Naive thymus-derived CD8-positive, alpha-beta T cell (primary cell): Measurements from ENCODE around the gene IFI27L2. TPM values are rescaled to one million over a fixed set of nuclear protein-coding genes. Genes with fewer than 3 reads are reported as not detected.

ENCODE experiments used
- ATAC-seq, 2 donors: fragments of 150-1000 bp; cut with Tn5 transposase in 1 of 2; sonication (Bioruptor Pico), chemical (Tn5 transposase) in 1 of 2; 1 replicate in 1 of 2; 2 replicates in 1 of 2; pipeline ENCODE4 v1.10.0; 2021; ENCODE audit warnings: mild to moderate bottlenecking in 2 of 2, moderate library complexity in 2 of 2
- POLR2A ChIA-PET: fragments of 350-600 bp; sonication (Branson Sonifier 250); formaldehyde crosslinking; loops from one replicate; lab custom pipeline; 2021; ENCODE audit warnings: antibody characterized with exemption; lab: Charles Lee
- DNase-seq, 10 donors: peaks; one replicate each; pipeline versions ENCODE4 v3.0.0 to v3.0.0-alpha.2; 2020 to 2022
- H3K27ac Mint-ChIP-seq, 10 donors: one replicate each; pipeline ENCODE4 v1.8.0; 2020 to 2022; ENCODE audit warnings: mild to moderate bottlenecking in 10 of 10, mixed read lengths in 10 of 10, moderate library complexity in 4 of 10, inconsistent platforms in 1 of 10
- H3K27me3 Mint-ChIP-seq, 5 donors: one replicate each; pipeline ENCODE4 v1.8.0; 2021 to 2022; ENCODE audit warnings: mixed read lengths in 5 of 5
- H3K36me3 Mint-ChIP-seq, 3 donors: one replicate each; pipeline ENCODE4 v1.8.0; 2020 to 2022; ENCODE audit warnings: mixed read lengths in 3 of 3, mild to moderate bottlenecking in 2 of 3, inconsistent platforms in 1 of 3
- H3K4me1 Mint-ChIP-seq, 4 donors: one replicate each; pipeline ENCODE4 v1.8.0; 2021 to 2022; ENCODE audit warnings: mixed read lengths in 4 of 4
- H3K4me3 Mint-ChIP-seq, 10 donors: one replicate each; pipeline ENCODE4 v1.8.0; 2020 to 2022; ENCODE audit warnings: mild to moderate bottlenecking in 10 of 10, mixed read lengths in 10 of 10, moderate library complexity in 6 of 10, inconsistent platforms in 1 of 10
- H3K9me3 Mint-ChIP-seq, 9 donors: one replicate each; pipeline ENCODE4 v1.8.0; 2020 to 2022; ENCODE audit warnings: mixed read lengths in 9 of 9, mild to moderate bottlenecking in 3 of 9, inconsistent platforms in 1 of 9, moderate library complexity in 1 of 9
- polyA plus RNA-seq, 3 donors: library from polyadenylated mRNA; unstranded; fragments of 300-500 nt; fragmentation: Illumina TruSeq; gene quantifications; one replicate each; pipeline ENCODE4 v1.2.3, GENCODE V29; 2021
- total RNA-seq, 8 experiments: library from RNA in 2 of 8; stranded (reverse) in 2 of 8; gene quantifications; one replicate each; pipeline ENCODE4 v1.2.3 and lab custom pipeline; 2021 to 2026

Gene IFI27L2
- total and polyA plus RNA-seq, 5 experiments from 2014 or later: 27.5 to 86.5 (median 59.3) TPM

GRCh38 chr14:94111276-94112095 lies 17.9 kb downstream of the IFI27L2 start:
- POLR2A ChIA-PET: no interaction called here
- H3K36me3 Mint-ChIP-seq: no peaks in the 10 kb centered on the region
- H3K4me1 Mint-ChIP-seq: peaks cover 0 to 1% (median 0%) of the 10 kb centered on the region in 4 donors
- no peak overlapping the region for H3K4me3 Mint-ChIP-seq
- H3K9me3 Mint-ChIP-seq: no peaks in the 10 kb centered on the region
- no peak for ATAC-seq
- DNase-seq: no peak
- H3K27ac Mint-ChIP-seq: no peak overlapping the region
- H3K27me3 Mint-ChIP-seq: peaks cover 3 to 32% (median 18%) of the 10 kb centered on the region in 5 donors

DNA sequence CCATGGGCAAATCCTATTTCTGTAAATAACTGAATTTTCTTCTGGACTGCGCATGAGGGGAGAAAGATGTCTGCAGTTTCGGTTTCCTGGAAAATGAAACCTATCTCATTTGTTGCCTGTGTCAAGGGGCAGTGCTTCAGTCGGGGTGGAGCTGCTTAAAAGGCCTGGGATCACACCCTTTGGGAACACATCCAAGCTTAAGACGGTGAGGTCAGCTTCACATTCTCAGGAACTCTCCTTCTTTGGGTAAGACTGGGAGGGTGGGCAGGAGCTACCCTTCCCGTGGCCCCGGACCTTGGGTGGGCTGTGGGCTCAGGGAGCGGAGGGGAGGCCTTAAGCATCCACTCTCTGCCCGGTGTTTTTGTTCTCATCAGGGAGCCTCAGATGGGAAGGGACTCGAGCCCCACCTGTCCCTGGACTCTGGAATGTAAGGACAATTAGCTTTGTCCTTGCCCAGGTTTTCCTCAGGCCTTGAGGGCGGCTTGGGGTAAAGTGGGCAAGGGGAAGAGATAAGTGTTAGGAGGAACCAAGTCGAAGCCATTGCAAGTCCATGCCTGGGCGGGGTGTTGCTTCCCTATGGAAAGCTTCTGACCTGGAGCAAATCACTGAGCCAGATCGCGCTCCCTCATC lies 18.7 kb downstream of the IFI27L2 start, which contains the start of gene IFI27:
Gene IFI27 (plus strand): TSS at position 185 of the 630 bp plus-strand sequence.
- DNase-seq (no peak), ATAC-seq (no peak)
- Mint-ChIP-seq H3K4me1 (peaks cover 0 to 1% (median 0%) of the 10 kb centered on the region in 4 donors), H3K27me3 (peaks cover 2 to 24% (median 13%) of the 10 kb centered on the region in 5 donors), H3K9me3 (no peaks in the 10 kb centered on the region), H3K36me3 (no peaks in the 10 kb centered on the region), H3K4me3 (no peak within 1 kb of the TSS), H3K27ac (peak within 1 kb of the TSS in 1 of 10 donors; percentile 41)
- POLR2A ChIA-PET: no interaction called here

GRCh38 chr14:94109915-94110250 lies 19.5 kb downstream of the IFI27L2 start:
- Mint-ChIP-seq H3K9me3 (no peaks in the 10 kb centered on the region), H3K4me3 (no peak overlapping the region), H3K27me3 (peaks cover 0 to 16% (median 8%) of the 10 kb centered on the region in 5 donors), H3K27ac (no peak overlapping the region), H3K36me3 (no peaks in the 10 kb centered on the region), H3K4me1 (peaks cover 0 to 1% (median 0%) of the 10 kb centered on the region in 4 donors)
- ATAC-seq: no peak
- POLR2A ChIA-PET: no interaction called here
- DNase-seq: no peak

- POLR2A ChIA-PET: no interaction called here
- Mint-ChIP-seq H3K36me3 (no peaks in the 10 kb centered on the region), H3K4me1 (no peaks in the 10 kb centered on the region), H3K27ac (peak overlapping the region in 1 of 10 donors; percentile 28), H3K27me3 (no peaks in the 10 kb centered on the region), H3K4me3 (no peak overlapping the region), H3K9me3 (no peaks in the 10 kb centered on the region)
- DNase-seq (no peak), ATAC-seq (no peak)
These were observed 24.7 kb downstream of the IFI27L2 start for GRCh38 chr14:94104731-94105130.

GRCh38 chr14:94103554-94104150 lies 25.8 kb downstream of the IFI27L2 start:
- ATAC-seq (no peak), DNase-seq (no peak)
- POLR2A ChIA-PET: no interaction called here
- peaks cover 0 to 2% (median 0%) of the 10 kb centered on the region in 3 donors for H3K36me3 Mint-ChIP-seq
- H3K4me1 Mint-ChIP-seq: peaks cover 0 to 2% (median 0%) of the 10 kb centered on the region in 4 donors
- peak overlapping the region in 1 of 10 donors; percentile 55 for H3K27ac Mint-ChIP-seq
- H3K4me3 Mint-ChIP-seq: no peak overlapping the region
- H3K27me3 Mint-ChIP-seq: no peaks in the 10 kb centered on the region
- H3K9me3 Mint-ChIP-seq: no peaks in the 10 kb centered on the region

GRCh38 chr14:94102768-94103482 lies 26.5 kb downstream of the IFI27L2 start:
- Mint-ChIP-seq H3K36me3 (peaks cover 0 to 2% (median 0%) of the 10 kb centered on the region in 3 donors), H3K4me1 (peaks cover 0 to 2% (median 0%) of the 10 kb centered on the region in 4 donors), H3K9me3 (no peaks in the 10 kb centered on the region), H3K4me3 (no peak overlapping the region), H3K27ac (peak overlapping the region in 1 of 10 donors; percentile 55), H3K27me3 (no peaks in the 10 kb centered on the region)
- DNase-seq: no peak
- ATAC-seq: no peak
- POLR2A ChIA-PET: no interaction called here

DNA sequence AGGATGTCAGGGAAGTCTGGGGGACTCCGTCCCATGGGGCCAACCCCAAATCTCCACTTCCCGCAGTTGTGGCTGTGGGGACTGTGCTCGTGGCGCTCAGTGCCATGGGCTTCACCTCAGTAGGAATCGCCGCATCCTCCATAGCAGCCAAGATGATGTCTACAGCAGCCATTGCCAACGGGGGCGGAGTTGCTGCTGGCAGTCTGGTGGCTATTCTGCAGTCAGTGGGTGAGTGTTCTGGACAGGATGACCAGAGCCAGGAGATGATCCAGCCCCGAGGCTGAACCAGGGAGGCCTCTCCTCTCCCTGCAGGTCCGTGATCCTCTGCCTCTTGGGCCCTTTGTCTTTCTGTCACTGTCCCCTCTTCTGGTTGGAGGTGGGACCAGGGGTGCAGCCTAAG lies 27.7 kb downstream of the IFI27L2 start:
- Mint-ChIP-seq H3K4me1 (peaks cover 0 to 5% (median 0%) of the 10 kb centered on the region in 4 donors), H3K9me3 (no peaks in the 10 kb centered on the region), H3K4me3 (no peak overlapping the region), H3K27ac (no peak overlapping the region), H3K27me3 (no peaks in the 10 kb centered on the region), H3K36me3 (peaks cover 0 to 5% (median 0%) of the 10 kb centered on the region in 3 donors)
- DNase-seq (no peak), ATAC-seq (no peak)
- POLR2A ChIA-PET: no interaction called here

DNA sequence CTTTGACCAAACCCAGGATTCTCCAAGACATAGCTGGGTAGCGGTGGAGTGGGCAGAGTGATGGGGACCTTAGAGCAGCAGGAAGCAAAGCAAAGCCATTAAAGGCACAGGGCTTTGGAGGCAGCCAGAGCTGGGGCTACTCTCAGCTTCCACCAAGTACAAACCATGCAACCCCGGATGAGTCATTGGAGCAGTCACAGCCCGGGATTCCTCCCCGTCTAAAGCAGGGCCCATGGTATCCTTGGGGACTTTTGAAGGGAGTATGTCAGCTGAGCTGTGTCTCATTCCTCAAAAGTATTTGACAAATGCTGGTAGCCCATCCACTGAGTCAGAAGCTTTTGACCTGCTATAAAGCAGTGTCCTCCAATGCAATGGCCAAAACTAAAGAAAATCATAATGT lies 28.6 kb downstream of the IFI27L2 start:
- POLR2A ChIA-PET: no interaction called here
- Mint-ChIP-seq H3K9me3 (no peaks in the 10 kb centered on the region), H3K27me3 (no peaks in the 10 kb centered on the region), H3K4me3 (no peak overlapping the region), H3K27ac (no peak overlapping the region), H3K36me3 (peaks cover 0 to 5% (median 0%) of the 10 kb centered on the region in 3 donors), H3K4me1 (peaks cover 0 to 5% (median 0%) of the 10 kb centered on the region in 4 donors)
- no peak for ATAC-seq
- DNase-seq: no peak

DNA sequence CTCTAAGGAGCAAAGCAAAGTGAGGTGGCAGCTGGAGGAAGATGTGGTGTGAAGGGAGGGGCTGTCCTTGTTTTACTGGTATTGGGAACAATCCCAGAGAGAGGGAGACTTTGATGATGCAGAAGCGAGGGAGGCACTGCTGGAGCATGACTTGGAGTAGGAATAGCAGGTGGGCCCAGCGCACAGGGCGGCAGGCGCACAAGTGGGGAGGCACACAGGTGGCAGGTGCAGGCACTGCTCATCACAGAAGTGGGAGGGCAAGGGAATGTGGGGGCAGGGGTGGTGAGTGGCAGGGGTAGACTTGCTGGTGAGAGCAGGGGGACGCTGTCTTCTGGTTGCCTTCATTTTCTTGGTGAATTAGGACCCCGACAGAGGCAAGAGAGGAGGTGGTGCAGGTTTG lies 30.4 kb downstream of the IFI27L2 start:
- Mint-ChIP-seq H3K4me3 (no peak overlapping the region), H3K4me1 (peaks cover 0 to 7% (median 0%) of the 10 kb centered on the region in 4 donors), H3K9me3 (no peaks in the 10 kb centered on the region), H3K36me3 (peaks cover 0 to 5% (median 0%) of the 10 kb centered on the region in 3 donors), H3K27me3 (no peaks in the 10 kb centered on the region), H3K27ac (no peak overlapping the region)
- no peak for DNase-seq
- POLR2A ChIA-PET: no interaction called here
- no peak for ATAC-seq

GRCh38 chr14:94098326-94098992 lies 30.9 kb downstream of the IFI27L2 start:
- POLR2A ChIA-PET: no interaction called here
- Mint-ChIP-seq H3K36me3 (peaks cover 0 to 5% (median 0%) of the 10 kb centered on the region in 3 donors), H3K4me1 (peaks cover 0 to 7% (median 0%) of the 10 kb centered on the region in 4 donors), H3K4me3 (no peak overlapping the region), H3K27me3 (peaks cover 0 to 2% (median 0%) of the 10 kb centered on the region in 5 donors), H3K9me3 (no peaks in the 10 kb centered on the region), H3K27ac (no peak overlapping the region)
- DNase-seq (no peak), ATAC-seq (no peak)

DNA sequence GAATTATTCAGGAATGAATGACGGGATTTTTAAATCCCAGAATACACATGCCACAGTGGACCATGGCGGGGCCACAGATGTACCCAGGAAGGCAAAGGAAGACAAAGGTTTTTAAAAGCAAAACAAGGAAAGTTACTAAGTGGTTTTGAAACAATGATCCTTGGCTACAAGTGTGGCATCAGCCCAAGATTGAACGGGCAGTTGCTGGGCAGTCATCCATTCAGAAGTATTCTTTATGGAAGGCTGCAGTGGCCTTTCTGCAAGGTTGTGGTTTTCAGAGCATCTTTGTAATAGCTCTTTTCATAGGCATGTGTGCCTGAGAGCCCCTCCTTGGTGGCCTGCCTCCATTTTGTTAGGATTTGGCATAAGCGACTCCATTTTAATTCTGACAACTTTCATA lies 32.3 kb downstream of the IFI27L2 start:
- no peak overlapping the region for H3K27ac Mint-ChIP-seq
- POLR2A ChIA-PET: no interaction called here
- no peak overlapping the region for H3K4me3 Mint-ChIP-seq
- no peak for DNase-seq
- peaks cover 0 to 5% (median 0%) of the 10 kb centered on the region in 3 donors for H3K36me3 Mint-ChIP-seq
- H3K4me1 Mint-ChIP-seq: peaks cover 0 to 7% (median 0%) of the 10 kb centered on the region in 4 donors
- no peak for ATAC-seq
- H3K27me3 Mint-ChIP-seq: peaks cover 0 to 2% (median 0%) of the 10 kb centered on the region in 5 donors
- no peaks in the 10 kb centered on the region for H3K9me3 Mint-ChIP-seq

GRCh38 chr14:94093418-94093817 lies 36.0 kb downstream of the IFI27L2 start:
- POLR2A ChIA-PET: no interaction called here

More at GRCh38 chr14:94093418-94093817, 36.0 kb downstream of the IFI27L2 start:
- Mint-ChIP-seq H3K27me3 (peaks cover 0 to 2% (median 0%) of the 10 kb centered on the region in 5 donors), H3K4me3 (no peak overlapping the region), H3K27ac (no peak overlapping the region), H3K4me1 (peaks cover 0 to 5% (median 0%) of the 10 kb centered on the region in 4 donors), H3K9me3 (no peaks in the 10 kb centered on the region), H3K36me3 (peaks cover 0 to 3% (median 0%) of the 10 kb centered on the region in 3 donors)
- ATAC-seq (no peak), DNase-seq (no peak)
